ENCODE measurements around the gene GRK5.
"Not testable (repeated sequence)": the region's sequence is repeated elsewhere in the genome, so short reads cannot be mapped to it uniquely, and the experiment has no call there.

- not testable (repeated sequence) for TF ChIP-seq POLR2AphosphoS5 (IDR thresholded peaks at IDR 0.05; ENCODE audit: low read depth, low read length); POLR2A (IDR thresholded peaks at IDR 0.05; ENCODE audit: low read depth, low read length); TAF1 (IDR thresholded peaks at IDR 0.05; ENCODE audit: borderline replicate concordance, low read depth, low read length)
Measured at GRCh38 chr10:119232439-119232838, 25.1 kb downstream of the GRK5 start.

Data from GM12892 (cell line).